DMS53 treated with DMSO at 0.1 percent for 48 hours (cell line): ENCODE data around the gene EXD3.
A peak's percentile ranks its signal among the peaks of the same experiment; 100 is the strongest.

ENCODE experiments used
- DNase-seq: peaks from one replicate; lab custom pipeline; 2025; ENCODE audit not compliant: unreplicated experiment; lab: John Stamatoyannopoulos, UW

EXD3 gene

GRCh38 chr9:137433349-137433915, 10.5 kb upstream of the EXD3 start:
- no peak for DNase-seq

GRCh38 chr9:137432687-137433348, 9.9 kb upstream of the EXD3 start:
- DNase-seq: no peak

GRCh38 chr9:137431416-137431931, 8.5 kb upstream of the EXD3 start:
- no peak for DNase-seq

- no peak for DNase-seq
Observed at GRCh38 chr9:137430723-137431415, 7.9 kb upstream of the EXD3 start.

GRCh38 chr9:137429974-137430722, 7.2 kb upstream of the EXD3 start:
- peak; percentile 45 for DNase-seq

GRCh38 chr9:137429546-137429890, 6.6 kb upstream of the EXD3 start:
- no peak for DNase-seq

GRCh38 chr9:137428841-137429545, 6.0 kb upstream of the EXD3 start:
- DNase-seq: no peak

GRCh38 chr9:137428311-137428630, 5.3 kb upstream of the EXD3 start:
- DNase-seq: no peak

- no peak for DNase-seq
Observed at GRCh38 chr9:137427454-137428310, 4.7 kb upstream of the EXD3 start.

- no peak for DNase-seq
Observed at GRCh38 chr9:137426018-137426681, 3.2 kb upstream of the EXD3 start.

GRCh38 chr9:137423514-137424291, 741 bp upstream of the EXD3 start:
- DNase-seq: no peak

GRCh38 chr9:137421838-137422603, 941 bp downstream of the EXD3 start:
- DNase-seq: no peak

GRCh38 chr9:137417161-137418021, 5.6 kb downstream of the EXD3 start:
- no peak for DNase-seq

- DNase-seq: no peak
Observed at GRCh38 chr9:137416563-137417151, 6.3 kb downstream of the EXD3 start.

GRCh38 chr9:137416006-137416562, 6.9 kb downstream of the EXD3 start:
- DNase-seq: no peak

GRCh38 chr9:137415451-137415850, 7.5 kb downstream of the EXD3 start:
- no peak for DNase-seq

- DNase-seq: no peak
Observed at GRCh38 chr9:137412431-137412830, 10.5 kb downstream of the EXD3 start.
